GM23338 (cell line): ENCODE measurements around the gene VPREB1. TPM values are rescaled to one million over a fixed set of nuclear protein-coding genes. Genes with fewer than 3 reads are reported as not detected.
A peak's percentile ranks its signal among the peaks of the same experiment; 100 is the strongest.
"Not testable (repeated sequence)": the region's sequence is repeated elsewhere in the genome, so short reads cannot be mapped to it uniquely, and the experiment has no call there.

Experiments
- ATAC-seq: fragments of 200-7000 bp; cut with Tn5 transposase; 3 replicates; pipeline ENCODE4 v1.9.1; 2020
- DNase-seq: peaks from one replicate; pipeline ENCODE4 v3.0.0-alpha.2; 2015; ENCODE audit warnings: low spot score
- H2AFZ ChIP-seq: fragments of 200-600 bp; sonication (generic); 2 replicates; pipeline ENCODE4 v1.8.0; 2016; ENCODE audit warnings: antibody characterized with exemption, mild to moderate bottlenecking, moderate library complexity
- H3F3A ChIP-seq: fragments of 200-600 bp; sonication (generic); replicated peaks from 2 replicates; pipeline ENCODE4 v1.8.0; 2017; ENCODE audit warnings: antibody characterized with exemption, mixed run types, low read depth
- H3K27ac ChIP-seq: fragments of 200-600 bp; sonication (generic); 2 replicates; pipeline ENCODE4 v1.6.1; 2016; ENCODE audit warnings: low read depth
- H3K27me3 ChIP-seq: fragments of 200-600 bp; sonication (generic); 2 replicates; pipeline ENCODE4 v1.8.0; 2016; ENCODE audit warnings: mild to moderate bottlenecking, mixed run types, moderate library complexity; ENCODE audit not compliant: insufficient read depth
- H3K36me3 ChIP-seq: fragments of 200-600 bp; sonication (generic); 2 replicates; pipeline ENCODE4 v1.8.0; 2016; ENCODE audit warnings: mild to moderate bottlenecking; ENCODE audit not compliant: insufficient read depth
- H3K4me1 ChIP-seq: fragments of 200-600 bp; sonication (generic); 2 replicates; pipeline ENCODE4 v1.8.0; 2016; ENCODE audit warnings: mild to moderate bottlenecking, moderate library complexity; ENCODE audit not compliant: insufficient read depth
- H3K4me2 ChIP-seq: fragments of 200-600 bp; sonication (generic); 2 replicates; pipeline ENCODE4 v1.7.1; 2017; ENCODE audit warnings: mixed run types
- H3K4me3 ChIP-seq: fragments of 200-600 bp; sonication (generic); 2 replicates; pipeline ENCODE4 v1.6.1; 2016; ENCODE audit warnings: mixed run types
- H3K79me2 ChIP-seq: fragments of 200-600 bp; sonication (generic); replicated peaks from 2 replicates; pipeline ENCODE4 v1.8.0; 2017; ENCODE audit warnings: mild to moderate bottlenecking; ENCODE audit not compliant: insufficient read depth
- H3K9me2 ChIP-seq: fragments of 200-600 bp; sonication (generic); 2 replicates; pipeline ENCODE4 v1.8.0; 2017; ENCODE audit not compliant: insufficient read depth
- H4K20me1 ChIP-seq: fragments of 200-600 bp; sonication (generic); replicated peaks from 2 replicates; pipeline ENCODE4 v1.8.0; 2017; ENCODE audit warnings: mild to moderate bottlenecking; ENCODE audit not compliant: insufficient read depth
- H3K27ac Mint-ChIP-seq: 2 replicates; pipeline ENCODE4 v1.8.0; 2020; ENCODE audit warnings: inconsistent platforms, mild to moderate bottlenecking, moderate library complexity, mixed read lengths
- H3K27me3 Mint-ChIP-seq: 3 replicates; pipeline ENCODE4 v1.8.0; 2022; ENCODE audit warnings: low read depth, mild to moderate bottlenecking, moderate library complexity, mixed read lengths, inconsistent platforms; ENCODE audit not compliant: insufficient read depth, poor library complexity
- H3K36me3 Mint-ChIP-seq: 3 replicates; pipeline ENCODE4 v1.8.0; 2021; ENCODE audit warnings: low read depth, mild to moderate bottlenecking, inconsistent platforms, moderate library complexity, mixed read lengths
- H3K4me1 Mint-ChIP-seq: 3 replicates; pipeline ENCODE4 v1.8.0; 2020; ENCODE audit warnings: mild to moderate bottlenecking, inconsistent platforms, mixed read lengths
- H3K4me3 Mint-ChIP-seq: 3 replicates; pipeline ENCODE4 v1.8.0; 2021; ENCODE audit warnings: moderate library complexity, mild to moderate bottlenecking, inconsistent platforms, mixed read lengths
- H3K9me3 Mint-ChIP-seq: 3 replicates; pipeline ENCODE4 v1.8.0; 2020; ENCODE audit warnings: moderate library complexity, mild to moderate bottlenecking, inconsistent platforms, mixed read lengths
- EZH2 ChIP-seq: fragments of 200-600 bp; sonication (generic); IDR thresholded peaks from one replicate; pipeline ENCODE4 v1.8.0; 2017; ENCODE audit warnings: antibody characterized with exemption, mild to moderate bottlenecking, low read depth; ENCODE audit not compliant: unreplicated experiment
- EZH2phosphoT487 ChIP-seq: fragments of 200-600 bp; sonication (generic); IDR thresholded peaks from one replicate; pipeline ENCODE4 v1.8.1; 2018; ENCODE audit warnings: antibody characterized with exemption; ENCODE audit not compliant: unreplicated experiment
- polyA plus RNA-seq: library from polyadenylated mRNA; unstranded; fragments of >200 nt; fragmentation: Nextera tagmentation; extraction: Ambion mirVana; gene quantifications from 2 replicates; pipeline ENCODE4 v1.2.1, GENCODE V29; 2016
- total RNA-seq: library from RNA; depleted of rRNA; stranded (reverse); fragments of >200 nt; shearing (Covaris generic); gene quantifications from 2 replicates; pipeline ENCODE4 v1.2.3, GENCODE V29; 2014

Gene VPREB1
- total and polyA plus RNA-seq, 2 experiments from 2014 or later: not detected

GRCh38 chr22:22248878-22249277, 4.3 kb downstream of the VPREB1 start:
- peaks cover 71% of the 10 kb centered on the region for H3K27me3 Mint-ChIP-seq
- Histone ChIP-seq H3K9me2 (no peaks in the 10 kb centered on the region), H3K79me2 (no peaks in the 10 kb centered on the region), H3K4me3 (no peak overlapping the region), H3K4me2 (no peak overlapping the region), H3K27me3 (peaks cover 100% of the 10 kb centered on the region), H2AFZ (no peak overlapping the region), H3K4me1 (no peaks in the 10 kb centered on the region), H4K20me1 (peaks cover 2% of the 10 kb centered on the region), H3K27ac (no peak overlapping the region), H3K36me3 (no peaks in the 10 kb centered on the region), H3F3A (no peaks in the 10 kb centered on the region)
- TF ChIP-seq EZH2 (peak; percentile 65), EZH2phosphoT487 (no peak)
- no peak overlapping the region for H3K4me3 Mint-ChIP-seq
- no peaks in the 10 kb centered on the region for H3K36me3 Mint-ChIP-seq
- DNase-seq (no peak), ATAC-seq (no peak)
- no peak overlapping the region for H3K27ac Mint-ChIP-seq
- H3K4me1 Mint-ChIP-seq: no peaks in the 10 kb centered on the region
- H3K9me3 Mint-ChIP-seq: no peaks in the 10 kb centered on the region

GRCh38 chr22:22250651-22251050, 6.1 kb downstream of the VPREB1 start:
- not testable (repeated sequence) for H3K9me3 Mint-ChIP-seq
- H3K27me3 Mint-ChIP-seq: peaks cover 63% of the 10 kb centered on the region

DNA sequence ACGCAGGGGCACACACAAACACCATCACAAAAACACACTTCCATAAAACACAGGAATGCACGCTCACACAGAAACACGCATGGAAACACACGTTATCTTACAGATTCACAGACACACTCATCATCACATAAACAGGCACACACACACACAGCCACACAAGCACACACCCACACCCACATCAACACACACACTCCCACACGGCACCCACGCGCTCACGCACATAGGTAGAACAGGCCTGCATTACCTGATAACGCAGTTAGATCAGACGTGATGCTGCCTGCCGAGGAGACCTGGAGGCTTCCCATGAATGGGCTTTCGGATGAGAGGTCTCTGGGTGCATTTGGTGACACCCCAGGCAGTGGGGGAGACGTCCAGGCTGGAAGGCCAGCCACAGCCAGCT, 11.5 kb downstream of the VPREB1 start:
- H3K36me3 Mint-ChIP-seq, H3K79me2 ChIP-seq, H2AFZ ChIP-seq, H4K20me1 ChIP-seq, H3K27ac Mint-ChIP-seq, H3K36me3 ChIP-seq, ATAC-seq, H3K27ac ChIP-seq, DNase-seq, H3K9me2 ChIP-seq, H3K4me1 ChIP-seq, H3K4me3 Mint-ChIP-seq, H3K4me3 ChIP-seq, H3K4me2 ChIP-seq, H3K4me1 Mint-ChIP-seq, H3F3A ChIP-seq: not testable (repeated sequence)
- Mint-ChIP-seq H3K27me3 (peaks cover 65% of the 10 kb centered on the region), H3K9me3 (peaks cover 21% of the 10 kb centered on the region; the same call in 2 of the 3 replicates)
- peaks cover 100% of the 10 kb centered on the region for H3K27me3 ChIP-seq

More at GRCh38 chr22:22250651-22251050, 6.1 kb downstream of the VPREB1 start:
- H3K36me3 Mint-ChIP-seq, H3K36me3 ChIP-seq, H3K9me2 ChIP-seq, H3K79me2 ChIP-seq, H3K27ac ChIP-seq, H4K20me1 ChIP-seq, H3F3A ChIP-seq, H3K4me1 Mint-ChIP-seq, DNase-seq, H3K27ac Mint-ChIP-seq, H3K4me3 ChIP-seq, H3K4me2 ChIP-seq, ATAC-seq, H3K4me3 Mint-ChIP-seq, H3K4me1 ChIP-seq, H2AFZ ChIP-seq: not testable (repeated sequence)
- H3K27me3 ChIP-seq: peaks cover 100% of the 10 kb centered on the region

GRCh38 chr22:22258597-22259415, 14.2 kb downstream of the VPREB1 start:
- H3K27ac Mint-ChIP-seq, H3K27ac ChIP-seq, H2AFZ ChIP-seq, H3K79me2 ChIP-seq, H3K4me3 Mint-ChIP-seq, H3F3A ChIP-seq, ATAC-seq, H3K36me3 ChIP-seq, H3K36me3 Mint-ChIP-seq, DNase-seq, H4K20me1 ChIP-seq, H3K4me2 ChIP-seq, H3K4me1 ChIP-seq, H3K4me1 Mint-ChIP-seq, H3K9me2 ChIP-seq, H3K4me3 ChIP-seq: not testable (repeated sequence)
- H3K27me3 Mint-ChIP-seq: peaks cover 84% of the 10 kb centered on the region
- peaks cover 100% of the 10 kb centered on the region for H3K27me3 ChIP-seq
- peaks cover 21% of the 10 kb centered on the region; the same call in 2 of the 3 replicates for H3K9me3 Mint-ChIP-seq

DNA sequence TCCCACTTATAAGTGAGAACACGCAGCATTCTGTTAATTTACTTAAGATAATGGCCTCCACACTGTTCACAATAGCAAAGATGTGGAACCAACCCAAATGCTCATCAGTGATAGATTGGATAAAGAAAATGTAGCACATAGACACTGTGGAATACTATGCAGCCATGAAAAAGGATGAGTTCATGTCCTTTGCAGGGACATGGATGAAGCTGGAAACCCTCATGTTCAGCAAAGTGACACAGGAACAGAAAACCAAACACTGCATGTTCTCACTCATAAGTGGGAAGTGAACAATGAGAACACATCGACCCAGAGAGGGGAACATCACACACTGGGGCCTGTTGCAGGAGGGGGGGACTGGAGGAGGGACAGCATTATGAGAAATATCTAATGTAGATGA, 15.6 kb downstream of the VPREB1 start:
- peaks cover 93% of the 10 kb centered on the region for H3K27me3 Mint-ChIP-seq
- not testable (repeated sequence) for H3K36me3 Mint-ChIP-seq, H3K4me1 ChIP-seq, H3K27ac ChIP-seq, H3K4me3 ChIP-seq, H3K79me2 ChIP-seq, DNase-seq, H3K4me1 Mint-ChIP-seq, ATAC-seq, H3K4me3 Mint-ChIP-seq, H3K27ac Mint-ChIP-seq, H3K36me3 ChIP-seq, H4K20me1 ChIP-seq, H3K9me2 ChIP-seq, H2AFZ ChIP-seq, H3F3A ChIP-seq, H3K4me2 ChIP-seq
- peaks cover 21% of the 10 kb centered on the region; the same call in 2 of the 3 replicates for H3K9me3 Mint-ChIP-seq
- peaks cover 100% of the 10 kb centered on the region for H3K27me3 ChIP-seq

GRCh38 chr22:22260586-22260985, 16.0 kb downstream of the VPREB1 start:
- not testable (repeated sequence) for H3K27ac ChIP-seq, H4K20me1 ChIP-seq, DNase-seq, H3K79me2 ChIP-seq, H3K27ac Mint-ChIP-seq, H3K36me3 Mint-ChIP-seq, H3K9me2 ChIP-seq, H3F3A ChIP-seq, H3K36me3 ChIP-seq, H3K4me3 ChIP-seq, H3K4me3 Mint-ChIP-seq, H2AFZ ChIP-seq, H3K4me1 Mint-ChIP-seq, ATAC-seq, H3K4me2 ChIP-seq, H3K4me1 ChIP-seq
- Mint-ChIP-seq H3K9me3 (peaks cover 21% of the 10 kb centered on the region; the same call in 2 of the 3 replicates), H3K27me3 (peaks cover 91% of the 10 kb centered on the region)
- H3K27me3 ChIP-seq: peaks cover 100% of the 10 kb centered on the region
